GM11168 (cell line): ENCODE data around the gene COMMD9.

Source experiments
- in situ Hi-C: fragments of 300-500 bp; cut with MboI; formaldehyde crosslinking; loops from one replicate; pipeline ENCODE4 v1.12.0; 2022; ENCODE audit warnings: low sequenced_read_pairs; ENCODE audit not compliant: unreplicated experiment

The COMMD9 gene

DNA sequence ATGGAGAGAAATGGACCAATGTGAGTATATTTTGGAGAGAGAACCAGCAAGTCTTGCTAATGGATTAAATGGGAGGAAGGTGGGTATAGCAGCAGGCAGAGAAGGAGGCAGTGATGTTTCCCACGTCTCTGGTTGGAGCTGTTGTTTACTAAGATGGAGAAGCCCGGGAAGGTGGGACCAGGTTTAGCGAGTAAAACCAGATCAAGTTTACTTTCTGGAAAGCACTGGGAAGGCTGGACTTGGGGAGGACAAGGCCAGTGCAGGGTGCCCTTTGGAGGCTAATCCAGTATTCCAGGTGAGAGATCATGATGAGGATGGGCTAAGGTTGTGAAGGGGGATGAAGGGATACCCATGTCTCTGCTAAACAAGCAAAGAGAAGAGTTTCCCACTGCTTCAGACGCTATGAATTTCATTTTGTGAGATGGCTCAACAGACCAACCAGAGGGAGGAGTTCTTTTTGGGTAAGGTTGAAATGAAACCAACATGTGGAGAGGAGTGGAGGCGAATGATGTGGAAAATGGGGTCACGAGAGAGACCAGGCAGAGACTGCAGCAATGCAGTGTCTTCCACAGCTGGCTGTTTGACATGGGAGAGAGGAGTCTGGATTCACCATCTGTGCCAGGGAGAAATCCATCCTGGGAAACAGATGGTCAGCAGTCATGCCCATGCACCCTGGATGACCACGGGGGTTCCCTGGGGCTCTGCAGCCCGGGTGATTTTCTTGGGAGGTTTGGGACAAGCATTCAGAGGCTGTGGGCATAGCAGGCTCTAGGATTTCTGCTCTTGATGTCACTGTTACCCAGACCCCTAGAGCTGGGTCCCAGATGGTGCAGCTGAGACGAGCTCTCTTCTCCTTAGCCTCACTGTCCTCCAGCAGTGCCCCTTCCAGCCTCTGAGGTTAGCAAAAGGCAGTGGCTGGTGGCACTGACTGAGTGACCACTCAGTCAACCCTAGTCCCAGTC lies 24.9 kb downstream of the COMMD9 start:
- in situ Hi-C loops, result loop anchor here (10.0 to 25.0 kb wide), 2 partner anchors 452 to 649 kb away; partner anchors contain the start of gene FJX1

DNA sequence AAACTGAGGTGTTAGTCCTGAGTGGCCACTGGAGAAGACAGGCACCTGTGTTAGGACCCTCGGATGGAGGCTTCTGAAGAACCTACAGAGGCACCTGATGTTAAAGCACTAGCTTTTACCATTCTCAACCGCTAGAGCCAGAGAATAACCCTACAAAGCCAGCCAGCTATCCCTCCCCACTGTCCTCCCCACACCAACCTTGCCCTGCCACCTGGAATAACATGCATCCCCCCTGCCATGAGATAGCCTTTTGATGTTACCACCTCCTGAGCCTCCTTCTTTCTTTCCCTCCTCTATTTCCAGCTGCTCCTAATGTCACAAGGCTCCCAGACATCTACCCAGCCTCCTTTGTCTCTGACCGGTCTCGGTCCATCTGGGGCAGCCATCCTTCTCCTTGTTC lies 28.1 kb downstream of the COMMD9 start:
- in situ Hi-C loops, result loop anchor here (10.0 to 25.0 kb wide), 2 partner anchors 449 to 646 kb away; partner anchors contain the start of gene FJX1

DNA sequence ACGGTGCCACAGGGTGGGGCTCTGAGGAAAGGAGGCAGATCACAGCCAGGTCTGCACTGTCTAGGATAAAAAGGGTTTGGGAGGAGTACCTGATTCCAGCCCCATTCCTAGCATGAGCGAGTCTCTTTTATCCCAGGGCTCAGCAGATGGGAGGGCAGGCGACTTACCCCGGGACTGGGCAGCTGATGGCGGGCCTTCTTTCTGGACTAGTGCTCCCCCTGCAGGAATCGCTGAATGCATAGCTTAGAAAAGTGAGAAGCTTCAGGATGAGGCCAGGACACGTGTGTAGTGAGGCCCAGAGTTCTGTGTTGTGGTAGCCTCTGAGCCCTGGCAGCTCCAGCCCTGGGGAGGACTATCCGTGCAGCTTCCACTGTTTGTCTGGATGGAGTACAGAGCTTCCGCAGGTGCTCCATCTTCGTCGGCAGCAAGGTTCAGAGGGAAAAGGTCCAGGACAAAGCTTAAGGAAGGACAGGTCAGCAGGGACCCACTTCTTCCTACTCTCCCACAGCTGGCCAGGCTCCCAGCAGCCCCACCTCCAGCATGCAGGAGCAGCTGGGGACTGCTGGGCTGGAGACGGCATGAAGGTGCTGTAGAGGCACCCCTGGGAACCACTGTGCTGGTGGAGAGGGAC lies 30.4 kb downstream of the COMMD9 start:
- in situ Hi-C loops, result loop anchor here (25.0 kb wide), 1 partner anchor 447 kb away; no protein-coding TSS in a partner anchor

DNA sequence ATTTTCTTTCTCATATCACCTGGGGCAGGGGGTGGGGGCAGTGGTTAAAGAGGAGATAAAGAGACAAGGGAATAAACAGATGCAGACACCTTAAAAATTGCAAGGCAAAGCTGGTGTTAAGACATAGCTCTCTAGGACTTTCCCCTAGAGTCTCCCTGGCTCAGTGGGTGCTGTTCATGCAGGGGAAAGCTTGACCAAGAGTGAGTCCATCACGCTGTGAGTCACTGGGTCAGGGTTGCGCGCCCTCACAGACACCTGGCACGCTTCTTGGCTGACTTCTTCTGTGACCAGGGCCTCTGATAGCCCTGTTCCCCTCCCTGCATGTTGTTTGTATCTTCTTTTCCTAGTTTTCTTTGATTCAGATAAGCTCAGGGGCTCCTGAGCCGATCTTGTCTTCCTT lies 31.9 kb downstream of the COMMD9 start:
- in situ Hi-C loops, result loop anchor here (25.0 kb wide), 1 partner anchor 445 kb away; no protein-coding TSS in a partner anchor

DNA sequence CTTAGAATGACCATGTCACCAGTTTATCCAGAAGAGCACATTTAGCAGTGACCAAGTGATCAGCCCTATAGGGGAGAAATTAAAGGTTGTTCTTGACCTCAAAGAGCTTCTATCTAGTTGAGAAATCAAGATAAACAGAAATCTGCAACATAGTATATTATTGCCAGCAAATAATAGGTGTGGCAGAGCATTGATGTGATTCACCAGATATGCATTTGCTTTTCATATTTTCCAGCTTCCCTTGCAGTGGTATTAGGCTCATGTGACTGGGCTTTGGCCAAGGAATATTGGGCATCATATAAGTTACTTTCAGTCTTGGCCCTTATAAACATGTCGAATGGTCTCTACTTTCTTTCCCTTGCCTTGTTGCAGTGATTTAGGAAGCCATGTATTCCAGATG lies 34.5 kb downstream of the COMMD9 start:
- in situ Hi-C loops, result loop anchor here (25.0 kb wide), 1 partner anchor 442 kb away; no protein-coding TSS in a partner anchor

DNA sequence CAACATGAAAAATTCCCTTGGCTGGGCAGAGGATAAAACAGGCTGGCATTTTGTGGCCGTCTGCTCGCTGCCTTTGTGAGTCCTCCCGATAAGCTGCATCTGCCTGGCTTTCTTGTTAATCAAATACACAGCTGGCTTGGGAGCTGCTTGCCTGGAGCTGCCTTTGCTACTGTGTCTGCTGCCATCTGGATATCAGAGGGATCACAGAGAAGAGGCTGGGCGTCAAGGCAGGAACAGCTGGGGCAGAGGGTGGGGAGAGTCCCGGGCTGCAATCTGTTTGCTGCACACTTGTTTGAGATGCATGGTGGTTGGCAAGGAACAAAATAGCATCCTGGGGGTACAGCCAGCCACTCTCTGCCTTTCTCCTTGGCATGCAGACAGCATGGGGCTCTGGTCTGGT lies 36.0 kb downstream of the COMMD9 start:
- in situ Hi-C loops, result loop anchor here (25.0 kb wide), 1 partner anchor 441 kb away; no protein-coding TSS in a partner anchor

DNA sequence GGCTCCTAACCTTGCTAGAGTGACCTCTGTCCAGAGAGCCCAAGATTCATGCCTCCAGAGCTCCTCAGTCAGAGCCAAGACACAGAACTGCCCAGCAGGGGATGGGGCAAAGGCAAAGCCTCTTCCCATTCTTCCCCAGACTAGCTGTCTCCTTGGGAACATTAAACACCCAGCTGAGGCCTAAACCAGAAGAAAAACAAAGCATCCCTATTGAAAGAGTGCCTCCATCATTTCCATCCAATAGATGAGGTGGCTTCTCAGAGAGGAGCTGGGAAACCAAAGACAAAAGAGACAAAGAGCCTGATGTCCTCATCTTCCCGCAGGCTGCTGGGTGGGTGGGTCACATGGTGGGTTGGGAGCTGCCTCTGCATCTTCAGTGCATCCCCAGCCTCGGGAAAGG lies 37.4 kb downstream of the COMMD9 start:
- in situ Hi-C loops, result loop anchor here (25.0 kb wide), 1 partner anchor 440 kb away; no protein-coding TSS in a partner anchor

DNA sequence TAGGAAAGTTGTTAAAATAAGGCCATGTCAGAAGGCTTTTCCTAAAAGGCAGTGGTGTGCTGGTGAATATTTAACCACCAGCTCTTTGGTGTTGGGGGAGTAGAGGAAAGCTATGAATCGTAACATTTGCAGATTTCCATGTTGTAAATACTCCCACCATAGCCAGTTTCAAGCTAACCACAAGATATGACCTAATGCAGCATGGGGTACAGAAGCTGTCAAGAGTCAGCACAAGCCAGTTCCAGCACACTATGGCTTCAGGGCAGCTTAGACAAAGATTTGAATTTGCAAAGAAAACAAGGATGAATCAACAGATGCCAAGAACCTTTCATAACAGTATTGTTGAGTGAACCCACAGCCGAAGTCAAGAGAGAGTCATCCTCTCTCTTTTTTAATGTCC lies 40.0 kb downstream of the COMMD9 start:
- in situ Hi-C loops, result no loop called here

DNA sequence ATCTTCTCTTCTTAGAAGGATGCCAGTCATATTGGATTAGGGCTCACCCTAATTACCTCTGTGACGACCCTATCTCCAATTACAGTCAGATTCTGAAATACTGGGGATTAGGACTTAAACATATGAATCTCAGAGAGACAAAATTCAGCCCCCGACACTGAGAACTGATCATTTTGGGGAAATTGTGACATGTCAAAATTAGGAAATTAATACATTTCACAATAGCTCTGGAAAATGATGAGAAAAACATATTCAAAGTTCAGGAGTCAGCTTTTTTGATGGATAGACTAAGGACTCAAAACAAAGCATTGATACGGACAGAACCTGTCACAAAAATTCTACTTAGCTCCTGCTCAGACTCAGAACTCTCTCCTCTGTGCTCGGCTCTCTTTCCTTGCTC lies 40.8 kb downstream of the COMMD9 start:
- in situ Hi-C loops, result no loop called here

DNA sequence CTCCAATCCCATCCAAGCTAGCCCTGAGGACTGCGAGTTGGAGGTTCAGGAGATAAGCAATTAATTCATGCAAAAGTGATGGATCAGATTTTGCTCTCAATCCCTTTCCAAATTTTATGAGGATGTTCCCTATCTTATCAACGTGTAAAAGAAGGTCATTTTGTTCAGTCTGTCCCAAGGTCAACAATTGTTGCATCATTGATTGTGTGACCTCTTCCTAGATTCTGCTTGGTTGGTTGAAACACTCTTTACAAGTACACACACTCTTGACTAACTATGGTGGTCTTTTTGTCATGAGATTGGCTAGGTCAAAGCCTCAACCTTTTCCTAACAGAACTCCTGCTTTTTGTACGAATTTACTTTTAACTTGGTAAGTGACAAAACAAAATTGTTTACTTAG lies 41.7 kb downstream of the COMMD9 start:
- in situ Hi-C loops, result no loop called here

DNA sequence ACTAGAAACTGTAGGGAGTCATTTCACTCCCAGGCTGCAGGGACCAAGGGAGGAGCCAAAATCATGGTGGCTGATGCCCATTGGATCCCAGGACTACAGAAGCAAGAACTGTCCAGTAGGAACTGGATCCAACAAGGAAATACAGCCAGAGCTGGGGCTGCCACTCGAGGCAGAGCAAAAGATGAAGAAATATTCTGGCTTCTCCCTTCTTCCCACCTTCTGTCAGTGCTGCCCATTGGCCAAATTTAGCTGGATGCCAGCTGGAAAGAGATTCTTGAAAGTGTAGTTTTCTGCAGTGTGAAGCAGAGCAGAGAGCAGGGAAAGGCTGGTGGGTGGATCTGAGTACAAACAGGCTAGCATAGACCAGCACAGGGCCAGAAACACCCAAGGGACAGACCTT lies 45.6 kb downstream of the COMMD9 start:
- in situ Hi-C loops, result no loop called here

DNA sequence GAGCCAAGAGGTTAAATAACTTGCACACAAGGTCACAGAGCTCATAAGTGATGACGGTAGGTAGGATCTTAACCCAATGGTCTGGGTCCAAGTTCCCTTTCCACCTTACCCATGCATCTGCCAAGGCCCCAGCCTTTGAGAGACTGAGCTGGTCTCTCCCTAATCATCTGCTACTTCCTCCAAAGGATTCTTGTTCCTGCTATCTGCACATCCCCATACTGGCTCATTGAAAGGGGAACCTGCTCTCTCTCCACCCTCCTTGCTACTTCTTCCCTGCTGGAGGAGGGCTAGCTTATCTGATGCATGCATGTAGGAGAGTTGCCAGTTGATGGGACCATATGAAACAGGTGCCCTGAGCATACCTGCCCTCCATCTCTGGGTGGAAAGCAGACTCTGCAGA lies 47.7 kb downstream of the COMMD9 start:
- in situ Hi-C loops, result no loop called here

DNA sequence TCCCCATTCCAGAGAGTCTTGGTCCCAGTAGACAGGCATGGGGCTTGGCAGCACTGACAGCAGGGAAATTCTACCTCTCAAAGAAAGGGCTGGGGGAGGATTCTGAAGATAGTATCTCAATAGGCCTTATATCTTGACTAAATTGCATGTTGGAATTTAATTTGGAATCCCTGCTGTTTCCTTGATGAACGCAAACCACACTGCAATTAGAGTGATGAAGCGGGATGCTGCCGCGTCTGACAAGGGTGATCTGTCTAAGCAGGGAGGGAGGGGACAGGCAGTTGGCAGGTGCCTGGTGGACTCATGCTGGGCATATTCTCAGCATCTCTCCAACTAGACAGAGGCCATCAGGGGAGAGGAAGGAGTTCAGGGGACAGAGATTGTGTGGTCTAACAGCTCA lies 48.4 kb downstream of the COMMD9 start:
- in situ Hi-C loops, result no loop called here

DNA sequence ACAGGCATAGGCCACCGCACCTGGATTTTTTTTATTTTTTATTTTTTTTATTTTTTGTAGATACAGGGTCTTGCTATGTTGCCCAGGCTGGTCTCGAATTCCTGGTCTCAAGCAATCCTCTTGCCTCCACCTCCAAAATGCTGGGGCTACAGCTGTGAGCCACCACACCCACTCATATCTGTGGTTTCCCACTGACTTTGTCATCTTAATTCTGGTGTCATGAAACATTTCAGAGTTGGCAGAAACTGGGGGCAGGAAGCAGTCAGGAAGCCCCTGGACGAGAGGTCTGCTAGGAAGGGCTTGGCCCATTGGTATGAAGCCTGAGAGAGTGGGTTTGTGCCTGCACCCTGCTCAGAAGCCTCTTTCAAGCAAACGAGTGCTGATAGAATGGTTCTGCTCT lies 49.1 kb downstream of the COMMD9 start:
- in situ Hi-C loops, result no loop called here

DNA sequence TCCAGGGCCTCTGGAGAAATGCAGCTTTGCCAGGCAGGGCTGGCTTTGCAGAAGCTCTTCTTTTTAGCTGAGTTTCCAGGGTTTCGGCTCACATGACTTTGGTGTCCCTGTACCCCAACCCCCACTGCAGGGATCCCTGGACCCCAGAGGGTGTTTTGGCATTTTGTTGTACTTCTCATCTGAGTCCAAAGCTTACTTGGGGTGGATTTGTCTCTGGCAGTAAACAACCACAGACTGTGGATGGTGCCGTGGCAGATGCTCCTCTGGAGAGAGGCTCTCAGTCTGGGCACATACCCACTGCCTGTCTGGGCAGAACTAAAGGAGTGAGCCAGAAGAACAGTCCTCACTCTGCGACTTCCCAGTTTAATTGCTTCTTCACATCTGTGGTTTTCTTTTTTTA lies 49.6 kb downstream of the COMMD9 start:
- in situ Hi-C loops, result no loop called here

DNA sequence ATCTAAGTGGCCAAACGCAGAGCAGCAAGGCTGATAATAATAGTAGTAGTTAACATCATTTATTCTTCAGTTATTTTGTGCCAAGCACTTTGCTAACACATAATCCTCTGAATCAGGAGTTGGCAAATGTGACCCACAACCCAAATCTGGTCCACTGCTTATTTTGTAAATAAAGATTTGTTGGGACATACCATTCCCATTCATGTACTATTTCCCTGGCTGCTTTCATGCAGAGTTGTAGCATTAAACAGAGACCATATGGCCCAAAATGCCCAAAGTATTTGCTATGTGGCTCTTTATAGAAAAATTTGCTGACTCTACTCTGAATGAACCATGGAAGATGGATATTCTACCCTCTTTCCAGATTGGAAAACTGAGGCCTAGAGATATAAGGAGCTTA lies 50.3 kb downstream of the COMMD9 start:
- in situ Hi-C loops, result no loop called here

DNA sequence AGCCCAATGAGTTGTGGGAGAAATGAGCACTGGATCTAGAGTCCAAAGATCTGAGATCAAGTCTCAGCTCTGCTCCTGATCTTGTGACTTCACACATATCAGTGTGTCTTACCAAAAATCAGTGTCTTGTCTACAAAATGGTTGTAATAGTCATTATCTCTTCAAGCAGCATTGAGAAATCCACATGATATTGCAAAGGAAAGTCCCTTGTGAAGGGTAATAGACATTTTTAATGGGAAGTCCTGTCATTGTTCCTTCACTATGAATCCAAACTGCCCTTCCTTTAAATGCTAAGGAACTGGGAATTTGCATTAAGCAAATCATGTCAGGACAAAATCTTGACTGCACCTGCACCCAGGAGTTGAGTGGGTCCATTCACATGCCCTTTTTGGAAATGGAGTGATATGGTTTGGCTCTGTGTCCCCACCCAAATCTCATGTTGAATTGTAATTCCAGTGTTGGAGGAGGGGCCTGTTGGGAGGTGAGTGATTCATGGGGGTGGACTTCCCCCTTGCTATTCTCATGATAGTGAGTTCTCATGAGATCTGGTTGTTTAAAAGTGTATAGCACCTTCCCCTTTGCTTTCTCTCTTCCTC lies 51.1 kb downstream of the COMMD9 start:
- in situ Hi-C loops, result no loop called here

DNA sequence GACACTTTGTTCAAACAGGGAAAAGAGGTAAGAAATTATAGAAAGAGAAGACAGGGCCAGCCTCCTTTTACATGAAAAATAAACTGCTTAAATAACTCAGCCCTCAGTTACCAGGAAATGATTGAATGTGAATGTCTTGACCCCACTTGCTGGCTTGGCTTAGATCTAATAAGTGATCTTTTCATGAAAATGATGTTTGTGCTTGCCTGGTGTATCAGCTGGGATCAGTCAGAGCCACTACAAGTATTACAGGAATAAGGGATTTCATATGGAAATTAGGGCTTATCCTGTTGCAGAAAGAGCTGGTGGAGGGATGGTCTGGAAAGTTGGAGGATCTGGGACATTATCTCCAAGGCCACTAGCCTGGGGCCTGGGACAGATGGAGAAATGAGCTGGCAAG lies 51.8 kb downstream of the COMMD9 start:
- in situ Hi-C loops, result no loop called here

DNA sequence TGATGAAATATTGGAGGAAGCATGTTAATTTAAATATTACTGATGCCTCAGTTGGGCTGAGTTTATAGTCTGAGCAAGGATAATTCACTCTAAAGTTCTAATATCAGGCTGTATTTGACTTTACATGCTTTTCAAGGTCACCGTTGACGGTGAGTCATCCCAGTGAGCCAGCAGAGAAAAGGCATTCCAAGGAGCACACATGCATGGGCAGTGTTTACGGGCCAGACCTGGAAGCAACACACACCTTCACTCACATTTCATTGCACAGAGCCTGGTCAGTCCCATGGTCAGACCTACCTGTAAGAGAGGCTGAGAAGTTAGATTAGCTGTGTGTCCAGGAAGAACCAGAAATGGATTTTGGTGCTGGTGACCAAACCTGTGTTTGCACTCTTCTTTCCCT lies 53.5 kb downstream of the COMMD9 start:
- in situ Hi-C loops, result no loop called here

DNA sequence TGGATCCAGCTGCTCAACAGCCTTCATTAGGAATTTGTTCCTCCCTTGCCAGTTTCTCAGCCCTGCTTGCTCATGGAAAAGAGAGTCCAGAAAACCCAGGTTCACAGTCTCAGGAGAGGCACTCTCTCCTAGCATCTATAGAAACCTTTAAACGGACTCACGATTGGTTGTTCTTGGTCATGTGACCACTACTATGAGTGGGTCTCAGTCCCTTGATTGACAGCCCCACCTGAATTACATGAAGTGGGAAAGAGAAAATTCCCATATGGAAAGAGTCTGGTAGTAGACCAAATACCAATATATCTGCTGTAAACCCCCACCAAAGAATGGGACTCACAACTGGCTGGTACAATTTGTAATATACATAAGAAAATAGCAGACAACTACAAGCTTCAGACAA lies 54.4 kb downstream of the COMMD9 start:
- in situ Hi-C loops, result no loop called here

DNA sequence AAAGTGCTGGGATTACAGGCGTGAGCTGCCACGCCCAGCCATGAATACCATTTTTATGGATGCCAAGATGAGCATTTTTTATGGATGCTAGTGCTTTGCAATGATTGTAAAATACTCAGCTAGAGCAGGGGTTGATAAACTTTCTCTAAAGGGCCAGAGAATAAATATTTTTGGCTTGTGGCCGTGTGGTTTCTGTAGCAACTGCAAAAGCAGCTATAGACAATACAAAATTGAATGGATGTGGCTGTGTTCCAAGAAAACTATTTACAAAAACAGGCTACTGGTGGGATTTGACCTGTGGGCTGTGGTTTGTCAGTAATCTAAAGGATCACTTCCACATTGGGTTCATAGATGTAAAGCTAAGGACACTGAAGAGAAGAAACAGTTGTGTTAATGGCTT lies 56.0 kb downstream of the COMMD9 start:
- in situ Hi-C loops, result no loop called here
